Progenitor cell of endocrine pancreas (in vitro differentiated cells): ENCODE data around the gene UNC45B. TPM values are rescaled to one million over a fixed set of nuclear protein-coding genes. Genes with fewer than 3 reads are reported as not detected.
"Not testable (repeated sequence)": the region's sequence is repeated elsewhere in the genome, so short reads cannot be mapped to it uniquely, and the experiment has no call there.

ENCODE experiments used
- DNase-seq: peaks from one replicate; pipeline ENCODE4 v3.0.0; 2021; ENCODE audit warnings: low spot score; ENCODE audit not compliant: unreplicated experiment
- H3K27ac Mint-ChIP-seq: 2 replicates; pipeline ENCODE4 v1.8.0; 2021; ENCODE audit warnings: mild to moderate bottlenecking, moderate library complexity, mixed read lengths
- H3K27me3 Mint-ChIP-seq: 2 replicates; pipeline ENCODE4 v1.8.0; 2021; ENCODE audit warnings: mixed read lengths
- H3K36me3 Mint-ChIP-seq: 2 replicates; pipeline ENCODE4 v1.8.0; 2022; ENCODE audit warnings: mixed read lengths; ENCODE audit not compliant: insufficient read depth
- H3K4me1 Mint-ChIP-seq: 2 replicates; pipeline ENCODE4 v1.8.0; 2021; ENCODE audit warnings: low read depth, mixed read lengths
- H3K4me3 Mint-ChIP-seq: 2 replicates; pipeline ENCODE4 v1.8.0; 2021; ENCODE audit warnings: low read depth, mild to moderate bottlenecking, moderate library complexity, mixed read lengths
- H3K9me3 Mint-ChIP-seq: 2 replicates; pipeline ENCODE4 v1.8.0; 2021; ENCODE audit warnings: low read depth, mixed read lengths
- CTCF ChIP-seq: fragments of 200-600 bp; sonication (generic); IDR thresholded peaks from one replicate; pipeline ENCODE4 v1.5.0; 2021; ENCODE audit warnings: antibody characterized with exemption, mild to moderate bottlenecking; ENCODE audit not compliant: unreplicated experiment
- total RNA-seq: library from RNA; stranded (reverse); gene quantifications from 2 replicates; pipeline ENCODE4 v1.2.1, GENCODE V29; 2021

Gene UNC45B
- total RNA-seq, 1 donor from 2014 or later, result not detected

- H3K27ac Mint-ChIP-seq, result no peak overlapping the region
- no peaks in the 10 kb centered on the region for H3K36me3 Mint-ChIP-seq
- no peak overlapping the region for H3K4me3 Mint-ChIP-seq
- H3K9me3 Mint-ChIP-seq, result peaks cover 8% of the 10 kb centered on the region
- peaks cover 2% of the 10 kb centered on the region for H3K27me3 Mint-ChIP-seq
- DNase-seq, result no peak
- H3K4me1 Mint-ChIP-seq, result no peaks in the 10 kb centered on the region
- no peak for TF ChIP-seq CTCF
These were observed 45.1 kb downstream of the UNC45B start for GRCh38 chr17:35192708-35193107.

DNA sequence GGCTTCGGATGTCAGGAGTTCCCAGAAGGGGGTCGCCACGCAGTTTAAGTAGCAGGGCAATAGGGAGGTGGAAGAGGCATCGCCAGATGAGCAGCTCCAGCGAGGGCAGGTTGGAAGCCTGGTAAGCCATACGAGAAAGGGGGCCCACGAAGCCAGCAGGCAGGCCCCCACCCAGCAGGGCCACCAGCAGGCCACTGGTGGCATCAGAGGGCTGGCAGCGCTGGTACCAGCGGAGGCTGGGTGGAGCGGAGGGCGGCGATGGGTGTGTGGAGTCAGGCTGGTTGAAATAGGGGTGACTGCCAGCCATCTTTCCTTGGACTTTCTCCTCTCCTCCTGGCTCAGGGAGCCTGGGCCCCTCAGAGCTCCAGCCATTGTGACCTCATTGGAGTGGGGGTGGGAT, 46.4 kb downstream of the UNC45B start, which contains the start of gene SLC35G3:
TSS of gene SLC35G3 (minus strand) at position 393 of the 400 bp plus-strand sequence. CDS start at position 307, 86 bp downstream.
- not testable (repeated sequence) for H3K4me3 Mint-ChIP-seq, H3K27ac Mint-ChIP-seq, H3K27me3 Mint-ChIP-seq, H3K9me3 Mint-ChIP-seq, H3K4me1 Mint-ChIP-seq, DNase-seq, H3K36me3 Mint-ChIP-seq

DNA sequence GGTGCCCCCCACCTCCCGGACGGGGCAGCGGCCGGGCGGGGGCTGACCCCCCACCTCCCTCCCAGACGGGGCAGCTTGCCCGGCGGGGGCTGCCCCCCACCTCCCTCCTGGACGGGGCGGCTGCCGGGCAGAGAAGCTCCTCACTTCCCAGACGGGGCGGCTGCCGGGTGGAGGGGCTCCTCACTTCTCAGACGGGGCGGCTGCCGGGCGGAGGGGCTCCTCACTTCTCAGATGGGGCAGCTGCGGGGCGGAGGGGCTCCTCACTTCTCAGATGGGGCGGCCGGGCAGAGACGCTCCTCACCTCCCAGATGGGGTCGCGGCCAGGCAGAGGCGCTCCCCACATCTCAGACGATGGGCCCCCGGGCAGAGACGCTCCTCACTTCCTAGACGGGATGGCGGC, 47.4 kb downstream of the UNC45B start:
- not testable (repeated sequence) for H3K4me3 Mint-ChIP-seq, H3K4me1 Mint-ChIP-seq, H3K27ac Mint-ChIP-seq, DNase-seq, H3K27me3 Mint-ChIP-seq, H3K36me3 Mint-ChIP-seq
- peaks cover 15% of the 10 kb centered on the region for H3K9me3 Mint-ChIP-seq

DNA sequence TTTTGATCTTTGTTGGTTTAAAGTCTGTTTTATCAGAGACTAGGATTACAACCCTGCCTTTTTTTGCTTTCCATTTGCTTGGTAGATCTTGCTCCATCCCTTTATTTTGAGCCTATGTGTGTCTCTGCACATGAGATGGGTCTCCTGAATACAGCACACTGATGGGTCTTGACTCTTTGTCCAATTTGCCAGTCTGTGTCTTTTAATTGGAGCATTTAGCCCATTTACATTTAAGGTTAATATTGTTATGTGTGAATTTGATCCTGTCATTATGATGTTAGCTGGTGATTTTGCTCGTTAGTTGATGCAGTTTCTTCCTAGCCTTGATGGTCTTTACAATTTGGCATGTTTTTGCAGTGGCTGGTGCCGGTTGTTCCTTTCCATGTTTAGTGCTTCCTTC, 55.0 kb downstream of the UNC45B start:
- not testable (repeated sequence) for H3K27ac Mint-ChIP-seq, H3K4me3 Mint-ChIP-seq, H3K36me3 Mint-ChIP-seq, H3K4me1 Mint-ChIP-seq, H3K27me3 Mint-ChIP-seq, DNase-seq
- peaks cover 18% of the 10 kb centered on the region for H3K9me3 Mint-ChIP-seq

DNA sequence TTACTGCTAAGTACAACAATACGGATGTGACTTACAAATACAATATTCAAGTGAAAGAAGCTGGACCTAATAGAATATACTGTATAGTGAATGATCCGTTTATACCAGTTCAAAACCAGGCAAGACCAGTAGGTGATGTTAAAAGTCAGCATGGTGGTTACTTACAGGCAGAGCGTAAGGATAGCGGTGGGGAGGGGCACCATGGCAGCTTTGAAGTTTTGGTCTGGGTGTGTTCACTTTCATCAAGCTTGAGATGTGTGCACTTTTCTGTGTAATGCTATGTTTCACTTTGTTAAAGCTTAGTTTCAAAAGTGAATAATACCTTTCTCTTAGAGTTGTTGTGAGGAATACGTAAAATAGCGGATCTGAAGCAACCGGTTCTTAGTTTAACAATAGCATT, 63.1 kb downstream of the UNC45B start:
- TF ChIP-seq CTCF, result no peak
- no peaks in the 10 kb centered on the region for H3K36me3 Mint-ChIP-seq
- DNase-seq, result no peak
- H3K4me1 Mint-ChIP-seq, result no peaks in the 10 kb centered on the region
- H3K4me3 Mint-ChIP-seq, result no peak overlapping the region
- no peak overlapping the region for H3K27ac Mint-ChIP-seq
- H3K27me3 Mint-ChIP-seq, result peaks cover 42% of the 10 kb centered on the region
- no peaks in the 10 kb centered on the region for H3K9me3 Mint-ChIP-seq

- H3K4me3 Mint-ChIP-seq, result no peak overlapping the region
- H3K27me3 Mint-ChIP-seq, result peaks cover 41% of the 10 kb centered on the region
- H3K9me3 Mint-ChIP-seq, result no peaks in the 10 kb centered on the region
- no peak overlapping the region for H3K27ac Mint-ChIP-seq
- DNase-seq, result no peak
- H3K4me1 Mint-ChIP-seq, result no peaks in the 10 kb centered on the region
- TF ChIP-seq CTCF, result no peak
- no peaks in the 10 kb centered on the region for H3K36me3 Mint-ChIP-seq
These were observed 65.1 kb downstream of the UNC45B start for GRCh38 chr17:35212668-35213067.

DNA sequence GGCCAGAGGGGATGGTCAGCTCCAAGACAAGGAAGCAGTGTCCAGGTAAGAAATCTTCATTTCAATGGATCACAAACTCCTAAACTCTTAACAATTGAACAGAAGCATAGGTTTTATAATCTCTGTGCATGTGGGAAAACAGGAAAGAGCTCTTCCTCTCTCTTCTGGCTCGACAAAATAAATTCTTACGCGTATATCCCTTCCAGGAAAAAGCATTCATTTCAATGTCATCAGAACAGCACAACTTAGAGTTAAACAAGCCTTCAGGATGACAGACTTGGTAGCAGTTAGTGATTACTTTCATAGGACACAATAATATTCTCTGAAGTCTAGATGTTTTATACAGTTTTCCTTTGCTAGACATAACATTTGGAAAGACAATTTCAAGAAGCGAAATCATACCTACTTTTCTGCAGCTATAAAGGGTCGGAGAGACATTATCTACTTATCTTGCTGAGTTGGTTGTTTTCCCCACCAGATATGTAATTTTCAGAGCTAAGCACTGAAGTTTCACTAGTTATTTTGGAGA, 65.9 kb downstream of the UNC45B start:
- DNase-seq, result no peak
- Mint-ChIP-seq H3K36me3 (no peaks in the 10 kb centered on the region), H3K9me3 (no peaks in the 10 kb centered on the region), H3K4me1 (no peaks in the 10 kb centered on the region), H3K27me3 (peaks cover 40% of the 10 kb centered on the region), H3K4me3 (no peak overlapping the region), H3K27ac (no peak overlapping the region)
- no peak for TF ChIP-seq CTCF
